H1 (cell line): ENCODE measurements around the gene UBE2O. TPM values are rescaled to one million over a fixed set of nuclear protein-coding genes. Genes with fewer than 3 reads are reported as not detected.

Source experiments
- ASH2L ChIP-seq: fragments of 200-600, 300-600 bp; sonication (generic); IDR thresholded peaks from one replicate; pipeline ENCODE4 v1.7.1; 2017; ENCODE audit warnings: low read length
- ATF3 ChIP-seq: IDR thresholded peaks from 2 replicates; pipeline ENCODE4 v1.6.1; 2011; ENCODE audit warnings: low read depth, mild to moderate bottlenecking, low read length; ENCODE audit not compliant: insufficient read depth
- CBX5 ChIP-seq: fragments of 300-800, 300-1000 bp; sonication (generic); IDR thresholded peaks from 2 replicates; pipeline ENCODE4 v1.7.1; 2016; ENCODE audit warnings: antibody characterized with exemption, low read length, low read depth
- CHD7 ChIP-seq: fragments of 300-600 bp; sonication (generic); IDR thresholded peaks from 2 replicates; pipeline ENCODE4 v1.7.1; 2012; ENCODE audit warnings: low read length, moderate library complexity, mild to moderate bottlenecking, inconsistent platforms; ENCODE audit not compliant: insufficient replicate concordance
- CTCF ChIP-seq, 3 experiments: IDR thresholded peaks; 1 replicate in 2 of 3; 2 replicates in 1 of 3; pipeline versions ENCODE4 v1.5.1 to v1.6.1; 2011; ENCODE audit warnings: low read length in 3 of 3, mild to moderate bottlenecking in 3 of 3, inconsistent platforms in 2 of 3, low read depth in 1 of 3, moderate library complexity in 1 of 3; ENCODE audit not compliant: insufficient read depth in 1 of 3; ENCODE audit errors: control extremely low read depth in 1 of 3
- NRF1 ChIP-seq: IDR thresholded peaks from 2 replicates; pipeline ENCODE4 v1.6.1; 2011; ENCODE audit warnings: mild to moderate bottlenecking, low read depth, low read length, improper control_type of control experiment
- POU5F1 ChIP-seq: IDR thresholded peaks from 2 replicates; pipeline ENCODE4 v1.6.1; 2011; ENCODE audit warnings: low read depth, mild to moderate bottlenecking, low read length, moderate library complexity
- RFX5 ChIP-seq: IDR thresholded peaks from 2 replicates; pipeline ENCODE4 v1.6.1; 2011; ENCODE audit warnings: low read depth, low read length, improper control_type of control experiment, borderline replicate concordance
- polyA plus RNA-seq, 7 experiments: library from polyadenylated mRNA; depleted of rRNA in 3 of 7; stranded (reverse) in 5 of 7; unstranded in 2 of 7; fragments of >200 nt in 5 of 7; fragments of 200-250 nt in 2 of 7; gene quantifications; 1 replicate in 5 of 7; 2 replicates in 1 of 7; 4 replicates in 1 of 7; pipeline versions ENCODE4 v1.2.1 to v1.2.3, GENCODE V29; 2011 to 2013; ENCODE audit warnings: missing spikeins in 2 of 7, mixed read lengths in 2 of 7
- total RNA-seq: library from RNA; stranded (reverse); fragmentation: NEBNext Ultra II Directional; extraction: Animal tissue kit (Norgen Biotek cat#: 25700); gene quantifications from 2 replicates; pipeline ENCODE4 v1.2.1, GENCODE V29; 2021

Gene UBE2O
- total and polyA plus RNA-seq, 2 of the 8 experiments (the other 6 are each of a cell fraction or from before 2014, with no cell fraction given): 24.4 to 63.0 TPM

GRCh38 chr17:76451506-76451905 is 1.4 kb downstream of the UBE2O start (continued):
- no peak for TF ChIP-seq CHD7
- no peak for TF ChIP-seq CTCF (IDR thresholded peaks at IDR 0.05; ENCODE audit: control extremely low read depth in 1 of 3, insufficient read depth in 1 of 3, low read depth in 1 of 3, low read length in 3 of 3)
- TF ChIP-seq NRF1: no peak
- no peak for TF ChIP-seq ATF3
- TF ChIP-seq POU5F1: no peak
- TF ChIP-seq CBX5: no peak
- TF ChIP-seq ASH2L: no peak
- no peak for TF ChIP-seq RFX5
